ENCODE measurements around the gene RECK.

GRCh38 chr9:36112516-36112915 is 75.8 kb downstream of the RECK start:
- TF ChIP-seq CTCF (IDR thresholded peaks at IDR 0.05) (no peak), EP300 (IDR thresholded peaks at IDR 0.05) (no peak)

All from tibial nerve (tissue), 4 donors.